Measurements from ENCODE around the gene GNAQ.

The GNAQ gene

DNA sequence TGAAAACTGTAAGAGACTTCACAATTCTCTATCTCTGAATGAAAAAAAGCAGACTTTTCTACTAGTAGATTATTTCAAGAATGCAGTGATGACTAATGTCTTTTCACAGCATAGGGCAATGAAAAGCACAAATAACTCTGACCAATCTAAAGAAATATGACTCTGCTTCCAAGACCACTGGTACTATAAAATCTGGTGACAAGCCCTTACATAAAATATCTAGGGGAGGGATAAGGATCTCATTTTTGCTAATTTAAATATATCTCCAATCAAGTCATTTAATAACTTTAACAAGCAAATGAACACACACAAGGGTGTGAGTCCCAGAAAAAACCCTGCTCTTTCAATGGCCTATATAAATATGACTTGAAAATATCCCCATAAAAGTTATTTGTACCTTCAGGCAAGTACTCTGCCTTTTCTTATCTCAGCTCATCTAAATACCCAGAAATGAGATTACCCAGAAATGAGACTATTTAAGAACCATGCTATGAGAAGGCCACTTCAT lies 105.2 kb downstream of the GNAQ start:
- no peak overlapping the region for H3K4me3 ChIP-seq (ENCODE audit: low read depth, low read length)
- TF ChIP-seq CTCF (IDR thresholded peaks at IDR 0.05; ENCODE audit: borderline replicate concordance, insufficient read depth, low read depth, low read length): no peak

- TF ChIP-seq CTCF (IDR thresholded peaks at IDR 0.05; ENCODE audit: borderline replicate concordance, insufficient read depth, low read depth, low read length): no peak
- no peak overlapping the region for H3K4me3 ChIP-seq (ENCODE audit: low read depth, low read length)
These were observed 109.0 kb downstream of the GNAQ start for GRCh38 chr9:77922591-77922990.

DNA sequence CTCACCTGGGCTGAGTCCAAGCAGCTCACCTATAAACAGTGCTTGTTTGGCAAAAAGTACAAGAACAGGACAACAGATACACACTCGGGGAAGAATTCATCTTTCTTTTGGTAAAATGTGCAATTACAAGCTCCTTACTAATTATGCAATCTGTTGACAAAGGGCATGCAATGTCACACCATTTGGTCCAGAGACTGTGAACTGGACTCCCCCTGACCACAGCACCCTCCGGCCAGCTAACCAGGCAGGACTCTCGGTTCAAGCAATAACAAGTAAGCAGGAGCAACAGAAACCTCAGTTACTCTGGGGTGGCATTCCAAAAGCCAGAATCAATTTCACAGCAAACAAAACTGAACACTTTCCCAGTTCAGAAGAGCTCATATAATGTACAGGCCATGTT lies 113.8 kb downstream of the GNAQ start:
- TF ChIP-seq CTCF (IDR thresholded peaks at IDR 0.05; ENCODE audit: borderline replicate concordance, insufficient read depth, low read depth, low read length): no peak
- H3K4me3 ChIP-seq (ENCODE audit: low read depth, low read length): no peak overlapping the region

DNA sequence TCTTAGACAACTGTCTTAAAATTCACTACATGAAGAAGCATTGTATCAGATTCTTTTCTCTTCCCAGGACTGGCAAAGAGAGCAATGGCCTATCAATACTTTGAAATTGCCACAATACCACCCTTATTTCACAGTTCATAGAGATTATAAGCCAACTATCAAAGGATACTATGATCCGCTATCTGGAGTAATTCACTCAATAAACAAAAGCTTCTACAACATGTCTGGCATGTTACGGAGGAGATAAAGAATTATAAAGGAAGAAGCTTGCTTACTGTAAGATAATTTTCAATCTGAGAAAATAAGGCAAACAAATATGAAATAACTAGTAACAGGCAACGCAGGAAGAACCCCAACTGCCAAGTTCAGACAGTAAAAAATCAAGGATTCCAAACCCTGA lies 114.8 kb downstream of the GNAQ start:
- no peak overlapping the region for H3K4me3 ChIP-seq (ENCODE audit: low read depth, low read length)
- TF ChIP-seq CTCF (IDR thresholded peaks at IDR 0.05; ENCODE audit: borderline replicate concordance, insufficient read depth, low read depth, low read length): no peak

DNA sequence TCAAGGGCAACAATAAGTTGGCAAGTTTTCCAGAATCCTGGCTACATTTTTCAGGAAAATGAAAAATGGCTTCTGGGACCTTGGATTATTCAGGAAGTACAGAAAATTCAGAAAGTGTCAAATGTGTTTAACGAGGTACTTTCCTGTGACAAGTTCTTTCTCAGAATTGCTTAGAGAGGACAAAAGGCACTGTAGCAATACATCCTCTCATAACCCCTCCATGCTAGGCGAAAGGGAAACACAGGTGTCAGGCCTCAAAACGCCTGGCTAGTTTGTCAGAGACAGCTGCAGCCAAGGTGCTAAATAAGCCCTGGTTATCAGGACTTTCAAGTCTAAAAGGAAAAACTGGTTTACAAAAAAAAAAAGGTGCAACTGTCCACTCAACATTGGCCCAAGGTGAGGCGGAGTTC lies 115.2 kb downstream of the GNAQ start:
- H3K4me3 ChIP-seq (ENCODE audit: low read depth, low read length): no peak overlapping the region
- TF ChIP-seq CTCF (IDR thresholded peaks at IDR 0.05; ENCODE audit: borderline replicate concordance, insufficient read depth, low read depth, low read length): no peak

- H3K4me3 ChIP-seq (ENCODE audit: low read depth, low read length): no peak overlapping the region
- TF ChIP-seq CTCF (IDR thresholded peaks at IDR 0.05; ENCODE audit: borderline replicate concordance, insufficient read depth, low read depth, low read length): no peak
These were observed 115.9 kb downstream of the GNAQ start for GRCh38 chr9:77915744-77916143.

- H3K4me3 ChIP-seq (ENCODE audit: low read depth, low read length): no peak overlapping the region
- TF ChIP-seq CTCF (IDR thresholded peaks at IDR 0.05; ENCODE audit: borderline replicate concordance, insufficient read depth, low read depth, low read length): no peak
These were observed 118.5 kb downstream of the GNAQ start for GRCh38 chr9:77912895-77913693.

Measured in GM12875 (cell line).